ENCODE data around the gene TBC1D24. TPM values are rescaled to one million over a fixed set of nuclear protein-coding genes. Genes with fewer than 3 reads are reported as not detected.

The TBC1D24 gene
- total RNA-seq, 1 experiment from 2014 or later: 24.6 TPM

- ATAC-seq (no peak), DNase-seq (ENCODE audit: low read depth, low spot score) (no peak)
- POLR2A ChIA-PET: no interaction called here
- no peak for TF ChIP-seq ZNF274 (IDR thresholded peaks at IDR 0.05; ENCODE audit: low read depth, low read length)
- TF ChIP-seq CBX3 (IDR thresholded peaks at IDR 0.05; ENCODE audit: low read depth): no peak
- TF ChIP-seq, protein P1, sequence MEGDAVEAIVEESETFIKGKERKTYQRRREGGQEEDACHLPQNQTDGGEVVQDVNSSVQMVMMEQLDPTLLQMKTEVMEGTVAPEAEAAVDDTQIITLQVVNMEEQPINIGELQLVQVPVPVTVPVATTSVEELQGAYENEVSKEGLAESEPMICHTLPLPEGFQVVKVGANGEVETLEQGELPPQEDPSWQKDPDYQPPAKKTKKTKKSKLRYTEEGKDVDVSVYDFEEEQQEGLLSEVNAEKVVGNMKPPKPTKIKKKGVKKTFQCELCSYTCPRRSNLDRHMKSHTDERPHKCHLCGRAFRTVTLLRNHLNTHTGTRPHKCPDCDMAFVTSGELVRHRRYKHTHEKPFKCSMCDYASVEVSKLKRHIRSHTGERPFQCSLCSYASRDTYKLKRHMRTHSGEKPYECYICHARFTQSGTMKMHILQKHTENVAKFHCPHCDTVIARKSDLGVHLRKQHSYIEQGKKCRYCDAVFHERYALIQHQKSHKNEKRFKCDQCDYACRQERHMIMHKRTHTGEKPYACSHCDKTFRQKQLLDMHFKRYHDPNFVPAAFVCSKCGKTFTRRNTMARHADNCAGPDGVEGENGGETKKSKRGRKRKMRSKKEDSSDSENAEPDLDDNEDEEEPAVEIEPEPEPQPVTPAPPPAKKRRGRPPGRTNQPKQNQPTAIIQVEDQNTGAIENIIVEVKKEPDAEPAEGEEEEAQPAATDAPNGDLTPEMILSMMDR (IDR thresholded peaks at IDR 0.05 in 2 of 3, conservative IDR thresholded peaks at IDR 0.05 in 1 of 3; ENCODE audit: borderline replicate concordance in 1 of 3, insufficient read depth in 1 of 3, low read depth in 2 of 3, low read length in 2 of 3): no peak
- TF ChIP-seq ELF1 (IDR thresholded peaks at IDR 0.05; ENCODE audit: borderline replicate concordance, low read depth): no peak
- no peak for TF ChIP-seq ZBTB33 (IDR thresholded peaks at IDR 0.05; ENCODE audit: extremely low read depth, insufficient replicate concordance, low read length)
- no peak for TF ChIP-seq JUND (IDR thresholded peaks at IDR 0.05)
- no peak for TF ChIP-seq CEBPB (IDR thresholded peaks at IDR 0.05; ENCODE audit: low read depth)
- no peak for TF ChIP-seq EZH2 (IDR thresholded peaks at IDR 0.05)
- no peak for TF ChIP-seq ZFX (IDR thresholded peaks at IDR 0.05)
- TF ChIP-seq MAX (IDR thresholded peaks at IDR 0.05): no peak
- no peak for TF ChIP-seq SRF (IDR thresholded peaks at IDR 0.05; ENCODE audit: low read depth)
- TF ChIP-seq EZH2phosphoT487 (IDR thresholded peaks at IDR 0.05; ENCODE audit: borderline replicate concordance): no peak
- no peak for TF ChIP-seq SIN3A (IDR thresholded peaks at IDR 0.05; ENCODE audit: low read depth)
- no peak for TF ChIP-seq POLR2A (IDR thresholded peaks at IDR 0.05; ENCODE audit: borderline replicate concordance, extremely low read depth, insufficient read depth, insufficient read length)
- no peak for TF ChIP-seq FOSL1 (IDR thresholded peaks at IDR 0.05; ENCODE audit: low read depth)
- TF ChIP-seq ATF3 (IDR thresholded peaks at IDR 0.05): no peak
- no peak for TF ChIP-seq EGR1 (IDR thresholded peaks at IDR 0.05; ENCODE audit: low read depth)
- no peak for TF ChIP-seq TCF7L2 (IDR thresholded peaks at IDR 0.05; ENCODE audit: borderline replicate concordance, extremely low read depth, insufficient read depth, insufficient read length)
- TF ChIP-seq YY1 (IDR thresholded peaks at IDR 0.05; ENCODE audit: extremely low read depth, insufficient replicate concordance, low read depth, low read length): no peak
- CTCF ChIA-PET: no interaction called here
- Histone ChIP-seq H3K9me2 (ENCODE audit: insufficient read depth) (no peaks in the 10 kb centered on the region), H3K4me2 (ENCODE audit: low read length) (no peak overlapping the region), H3K4me1 (ENCODE audit: control insufficient read depth in 1 of 2, insufficient read depth in 2 of 2, low read length in 2 of 2) (peaks cover 9 to 39% of the 10 kb centered on the region in 2 experiments), H3K4me3 (replicated peaks in 1 of 2; ENCODE audit: low read depth in 1 of 2, low read length in 2 of 2) (no peak overlapping the region), H3K79me2 (ENCODE audit: insufficient read depth, low read length) (peaks cover 7% of the 10 kb centered on the region; the same call in 1 of the 2 replicates), H3K27ac (ENCODE audit: low read depth, low read length) (no peak overlapping the region), H3K9ac (ENCODE audit: low read length) (no peak overlapping the region), H3K9me3 (ENCODE audit: control insufficient read depth in 1 of 2, insufficient read depth in 1 of 2, low read depth in 1 of 2, low read length in 2 of 2) (no peaks in the 10 kb centered on the region), H3K36me3 (ENCODE audit: control insufficient read depth in 1 of 2, insufficient read depth in 2 of 2, low read length in 2 of 2) (peaks cover 2% of the 10 kb centered on the region in 2 experiments; a peak in 3 of 4 replicates), H3K27me3 (ENCODE audit: insufficient read depth, low read length) (no peaks in the 10 kb centered on the region), H2AFZ (ENCODE audit: low read depth, low read length, poor library complexity, severe bottlenecking) (no peak overlapping the region), H4K20me1 (ENCODE audit: insufficient read depth) (no peaks in the 10 kb centered on the region)
- no TSS peak for BruUV-seq (replicated peaks)
- RAD21 ChIA-PET (ENCODE audit: low non-redundant PET in 1 of 2, low total read pairs in 2 of 2, uncharacterized antibody in 2 of 2, unreplicated experiment in 2 of 2): no interaction called here
- intact Hi-C loops (cut with micrococcal nuclease): loop anchor here (5.0 kb wide), 1 partner anchor 35 kb away; the partner anchor contains the start of gene CCNF
Observed at GRCh38 chr16:2462031-2462866, 12.7 kb upstream of the TBC1D24 start.
